Measurements from ENCODE around the gene LRRC10.

LRRC10 gene

DNA sequence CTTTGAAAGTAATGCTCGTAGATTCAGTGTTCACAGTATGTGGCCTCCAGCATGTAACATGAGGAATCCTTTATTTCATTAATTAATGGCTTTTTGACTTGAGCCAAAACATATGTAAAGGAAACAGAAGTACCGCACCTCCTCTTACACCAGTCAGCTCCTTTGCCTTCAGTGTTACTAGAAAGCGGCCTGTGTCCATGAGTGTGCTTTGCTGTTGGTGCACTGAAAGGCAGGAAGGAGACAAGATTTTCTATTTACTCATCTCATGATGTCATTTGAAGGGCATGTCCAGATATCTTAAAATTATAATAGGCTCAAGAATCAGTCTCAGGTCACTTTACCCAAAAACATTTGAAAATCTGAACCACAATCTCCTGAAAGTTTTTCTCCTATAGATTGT lies 35.4 kb downstream of the LRRC10 start:
- no peak for FAIRE-seq
- DNase-seq (ENCODE audit: extremely low spot score, insufficient read length, low read depth) = no peak

GRCh38 chr12:69570545-69571399 lies 39.9 kb downstream of the LRRC10 start:
- DNase-seq (ENCODE audit: extremely low spot score, insufficient read length, low read depth) (peak; percentile 23), FAIRE-seq (peak; percentile 75)

GRCh38 chr12:69570000-69570516 lies 40.6 kb downstream of the LRRC10 start:
- FAIRE-seq (no peak), DNase-seq (ENCODE audit: extremely low spot score, insufficient read length, low read depth) (no peak)

- FAIRE-seq (no peak), DNase-seq (ENCODE audit: extremely low spot score, insufficient read length, low read depth) (no peak)
Observed at GRCh38 chr12:69569236-69569635, 41.5 kb downstream of the LRRC10 start.

GRCh38 chr12:69566603-69567002 lies 44.1 kb downstream of the LRRC10 start:
- DNase-seq (ENCODE audit: extremely low spot score, insufficient read length, low read depth) (no peak), FAIRE-seq (no peak)

DNA sequence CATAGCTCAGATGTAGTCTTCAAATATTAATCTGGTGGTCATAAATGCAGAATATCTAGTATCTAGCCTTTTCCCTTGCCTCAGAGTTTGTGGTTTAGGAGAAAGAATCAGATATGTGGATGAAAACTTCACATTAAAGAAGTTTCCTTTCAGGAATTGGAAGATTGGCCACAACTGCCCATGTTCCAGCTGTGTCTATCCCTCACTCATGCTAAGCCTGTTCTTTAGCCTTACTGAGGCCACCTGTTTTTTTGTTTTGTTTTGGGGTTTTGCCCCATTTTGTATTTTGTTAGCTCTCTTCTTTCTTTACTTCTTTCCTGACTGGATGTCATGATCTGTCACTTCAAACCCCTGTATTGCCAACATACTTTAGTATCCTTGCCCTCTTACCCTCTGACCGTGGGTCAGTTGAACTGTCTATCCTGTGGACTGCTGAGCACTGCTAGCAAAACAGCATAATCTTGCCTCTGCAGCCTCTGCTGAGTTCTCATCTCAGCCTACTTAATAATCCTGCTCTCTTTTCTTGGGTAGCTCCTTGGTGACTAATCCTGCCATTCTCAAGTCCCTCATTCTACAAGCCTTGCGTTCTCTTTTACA lies 47.4 kb downstream of the LRRC10 start:
- no peak for FAIRE-seq

More for the DNA sequence above, 47.4 kb downstream of the LRRC10 start:
- DNase-seq (ENCODE audit: extremely low spot score, insufficient read length, low read depth) = no peak

Data from GM18507 (cell line).